H1 (cell line): Measurements from ENCODE around the gene USP13. TPM values are rescaled to one million over a fixed set of nuclear protein-coding genes. Genes with fewer than 3 reads are reported as not detected.

Source experiments
- CTCF ChIA-PET: fragments of 300-600 bp; sonication (Branson Sonifier 250); formaldehyde crosslinking; loops from one replicate; lab custom pipeline; 2021; ENCODE audit not compliant: partially characterized antibody; lab: Charles Lee
- POLR2A ChIA-PET: fragments of 300-600 bp; sonication (Branson Sonifier 250); formaldehyde crosslinking; loops from one replicate; lab custom pipeline; 2021; ENCODE audit warnings: inconsistent platforms; ENCODE audit not compliant: partially characterized antibody; lab: Charles Lee
- DNase-seq, 2 experiments: peaks; one replicate each; pipeline versions ENCODE4 v3.0.0 to v3.0.0-alpha.2; 2010 to 2022; ENCODE audit warnings: low spot score in 2 of 2, low read depth in 1 of 2, mixed read lengths in 1 of 2
- FAIRE-seq: peaks from 2 replicates; lab custom pipeline; 2011; peaks lifted over from hg19 to GRCh38; lab: Jason Lieb, UNC
- H2AFZ ChIP-seq: 2 replicates; pipeline ENCODE4 v1.8.1; 2012; ENCODE audit warnings: low read length, inconsistent platforms
- H2AK5ac ChIP-seq: 2 replicates; pipeline ENCODE4 v1.6.1; 2013; ENCODE audit warnings: low read depth, low read length
- H2BK120ac ChIP-seq: replicated peaks from 2 replicates; pipeline ENCODE3; 2013; ENCODE audit warnings: low read depth, low read length, inconsistent platforms
- H2BK12ac ChIP-seq: 2 replicates; pipeline ENCODE4 v1.6.1; 2013; ENCODE audit warnings: low read depth, low read length
- H2BK15ac ChIP-seq: 2 replicates; pipeline ENCODE4 v1.6.1; 2013; ENCODE audit warnings: low read length
- H2BK20ac ChIP-seq: 2 replicates; pipeline ENCODE4 v1.6.1; 2013; ENCODE audit warnings: low read length
- H2BK5ac ChIP-seq: 2 replicates; pipeline ENCODE4 v1.6.1; 2013; ENCODE audit warnings: low read depth, low read length
- H3K14ac ChIP-seq: 2 replicates; pipeline ENCODE4 v1.6.1; 2013; ENCODE audit warnings: inconsistent platforms; ENCODE audit not compliant: insufficient read length
- H3K18ac ChIP-seq: 2 replicates; pipeline ENCODE4 v1.6.1; 2013; ENCODE audit warnings: low read length; ENCODE audit errors: extremely low read depth
- H3K23ac ChIP-seq: 2 replicates; pipeline ENCODE4 v1.6.1; 2013; ENCODE audit warnings: inconsistent platforms; ENCODE audit not compliant: insufficient read length
- H3K23me2 ChIP-seq: 2 replicates; pipeline ENCODE4 v1.6.1; 2013; ENCODE audit warnings: low read depth, low read length
- H3K27ac ChIP-seq: 2 replicates; pipeline ENCODE4 v1.6.1; 2011; ENCODE audit warnings: low read depth, low read length, inconsistent platforms
- H3K27me3 ChIP-seq, 4 experiments: replicated peaks in 1 of 4; 1 replicate in 1 of 4; 2 replicates in 3 of 4; pipeline versions ENCODE4 v1.6.1 to v1.8.1; 2011 to 2013; ENCODE audit warnings: low read length in 3 of 4, mild to moderate bottlenecking in 3 of 4, inconsistent platforms in 2 of 4, mixed read lengths in 2 of 4, moderate library complexity in 1 of 4; ENCODE audit not compliant: control insufficient read depth in 3 of 4, insufficient read depth in 3 of 4; ENCODE audit errors: extremely low read depth in 1 of 4
- H3K36me3 ChIP-seq, 4 experiments: 2 replicates each; pipeline versions ENCODE4 v1.6.1 to v1.8.1; 2011 to 2013; ENCODE audit warnings: mild to moderate bottlenecking in 4 of 4, low read length in 3 of 4, moderate library complexity in 2 of 4, control low read depth in 1 of 4, inconsistent platforms in 1 of 4; ENCODE audit not compliant: insufficient read depth in 4 of 4, control insufficient read depth in 2 of 4
- H3K4ac ChIP-seq: replicated peaks from 2 replicates; pipeline ENCODE3; 2013; ENCODE audit warnings: low read length, low read depth, mixed read lengths, inconsistent platforms; ENCODE audit not compliant: insufficient read length
- H3K4me1 ChIP-seq, 4 experiments: replicated peaks in 1 of 4; 1 replicate in 1 of 4; 2 replicates in 3 of 4; pipeline versions ENCODE4 v1.6.1 to v1.8.1; 2011 to 2013; ENCODE audit warnings: low read length in 3 of 4, inconsistent platforms in 2 of 4, mixed read lengths in 1 of 4; ENCODE audit not compliant: insufficient read depth in 4 of 4, control insufficient read depth in 3 of 4
- H3K4me2 ChIP-seq, 2 experiments: 2 replicates each; pipeline versions ENCODE4 v1.6.1 to v1.8.1; 2011 to 2013; ENCODE audit warnings: low read depth in 2 of 2, low read length in 2 of 2, control low read depth in 1 of 2, inconsistent platforms in 1 of 2, mild to moderate bottlenecking in 1 of 2; ENCODE audit not compliant: insufficient read depth in 1 of 2
- H3K4me3 ChIP-seq, 4 experiments: fragments of 200-600, 300-600 bp in 1 of 4; sonication (generic), shearing (Covaris generic), sonication (Bioruptor Twin) in 1 of 4; 2 replicates each; pipeline versions ENCODE4 v1.5.1 to v1.8.1; 2011 to 2016; ENCODE audit warnings: low read length in 4 of 4, low read depth in 3 of 4, control low read depth in 2 of 4, inconsistent platforms in 2 of 4, mild to moderate bottlenecking in 2 of 4, mixed read lengths in 1 of 4, moderate library complexity in 1 of 4; ENCODE audit not compliant: insufficient read depth in 2 of 4; ENCODE audit errors: extremely low read depth in 1 of 4
- H3K56ac ChIP-seq: replicated peaks from 2 replicates; pipeline ENCODE3; 2013; ENCODE audit warnings: low read depth, mild to moderate bottlenecking, mixed read lengths, low read length, inconsistent platforms; ENCODE audit not compliant: insufficient read length
- H3K79me1 ChIP-seq: 2 replicates; pipeline ENCODE4 v1.6.1; 2013; ENCODE audit warnings: low read depth, low read length, control low read depth
- H3K79me2 ChIP-seq, 2 experiments: 2 replicates each; pipeline versions ENCODE4 v1.6.1 to v1.8.1; 2012 to 2013; ENCODE audit warnings: low read length in 2 of 2, mild to moderate bottlenecking in 2 of 2, inconsistent platforms in 1 of 2; ENCODE audit not compliant: insufficient read depth in 2 of 2, control insufficient read depth in 1 of 2
- H3K9ac ChIP-seq, 4 experiments: replicated peaks in 1 of 4; 1 replicate in 1 of 4; 2 replicates in 3 of 4; pipeline versions ENCODE4 v1.6.1 to v1.8.1; 2011 to 2013; ENCODE audit warnings: low read depth in 3 of 4, low read length in 3 of 4, control low read depth in 2 of 4, mild to moderate bottlenecking in 2 of 4, moderate library complexity in 2 of 4, inconsistent platforms in 1 of 4; ENCODE audit errors: extremely low read depth in 1 of 4
- H3K9me3 ChIP-seq, 2 experiments: 2 replicates each; pipeline versions ENCODE4 v1.6.1 to v1.8.1; 2012 to 2013; ENCODE audit warnings: mild to moderate bottlenecking in 2 of 2, moderate library complexity in 2 of 2, control low read depth in 1 of 2, inconsistent platforms in 1 of 2, low read depth in 1 of 2, low read length in 1 of 2, mixed read lengths in 1 of 2; ENCODE audit not compliant: insufficient read depth in 2 of 2
- H4K20me1 ChIP-seq, 2 experiments: replicated peaks in 1 of 2; 2 replicates each; pipeline versions ENCODE3 to v1.8.1; 2011 to 2013; ENCODE audit warnings: inconsistent platforms in 2 of 2, low read length in 2 of 2, mild to moderate bottlenecking in 1 of 2; ENCODE audit not compliant: insufficient read depth in 2 of 2, control insufficient read depth in 1 of 2
- H4K5ac ChIP-seq: 2 replicates; pipeline ENCODE4 v1.6.1; 2013; ENCODE audit warnings: low read length, low read depth, mixed read lengths, inconsistent platforms; ENCODE audit not compliant: insufficient read length
- H4K8ac ChIP-seq: 2 replicates; pipeline ENCODE4 v1.8.0; 2013; ENCODE audit warnings: mild to moderate bottlenecking, moderate library complexity, low read length, inconsistent platforms; ENCODE audit not compliant: insufficient read depth; ENCODE audit errors: extremely low read depth
- H4K91ac ChIP-seq: replicated peaks from 2 replicates; pipeline ENCODE3; 2013; ENCODE audit warnings: low read length, mixed read lengths, inconsistent platforms; ENCODE audit not compliant: insufficient read length
- BRCA1 ChIP-seq: IDR thresholded peaks from 2 replicates; pipeline ENCODE4 v1.6.1; 2012; ENCODE audit warnings: low read depth, low read length, improper control_type of control experiment
- CBX5 ChIP-seq: fragments of 300-800, 300-1000 bp; sonication (generic); IDR thresholded peaks from 2 replicates; pipeline ENCODE4 v1.7.1; 2016; ENCODE audit warnings: antibody characterized with exemption, low read length, low read depth
- CEBPB ChIP-seq: IDR thresholded peaks from 2 replicates; pipeline ENCODE4 v1.6.1; 2012; ENCODE audit warnings: low read depth, low read length
- EP300 ChIP-seq, 2 experiments: IDR thresholded peaks; 1 replicate in 1 of 2; 2 replicates in 1 of 2; pipeline ENCODE4 v1.6.1; 2011 to 2012; ENCODE audit warnings: low read depth in 2 of 2, low read length in 2 of 2, mild to moderate bottlenecking in 2 of 2, borderline replicate concordance in 1 of 2, inconsistent platforms in 1 of 2, moderate library complexity in 1 of 2
- EZH2 ChIP-seq: fragments of 200-600 bp; sonication (generic); IDR thresholded peaks from 2 replicates; pipeline ENCODE4 v1.7.1; 2012; ENCODE audit warnings: low read depth, mild to moderate bottlenecking, moderate library complexity, low read length, inconsistent platforms; ENCODE audit not compliant: severe bottlenecking
- GTF2F1 ChIP-seq: IDR thresholded peaks from 2 replicates; pipeline ENCODE4 v1.6.1; 2012; ENCODE audit warnings: low read depth, low read length, improper control_type of control experiment, borderline replicate concordance
- MAX ChIP-seq: IDR thresholded peaks from 2 replicates; pipeline ENCODE4 v1.6.1; 2012; ENCODE audit warnings: inconsistent platforms
- POU5F1 ChIP-seq: IDR thresholded peaks from 2 replicates; pipeline ENCODE4 v1.6.1; 2011; ENCODE audit warnings: low read depth, mild to moderate bottlenecking, low read length, moderate library complexity
- RFX5 ChIP-seq: IDR thresholded peaks from 2 replicates; pipeline ENCODE4 v1.6.1; 2011; ENCODE audit warnings: low read depth, low read length, improper control_type of control experiment, borderline replicate concordance
- SIRT6 ChIP-seq: IDR thresholded peaks from one replicate; pipeline ENCODE4 v1.7.1; 2012; ENCODE audit warnings: low read length, inconsistent platforms
- SRF ChIP-seq: IDR thresholded peaks from 2 replicates; pipeline ENCODE4 v1.6.1; 2011; ENCODE audit warnings: mild to moderate bottlenecking, low read depth, low read length, moderate library complexity
- SUZ12 ChIP-seq: fragments of 200-600 bp; sonication (generic); IDR thresholded peaks from 2 replicates; pipeline ENCODE4 v1.6.1; 2012; ENCODE audit warnings: mild to moderate bottlenecking, inconsistent platforms, low read length, moderate library complexity, mixed read lengths
- TCF12 ChIP-seq: IDR thresholded peaks from 2 replicates; pipeline ENCODE4 v1.6.1; 2011; ENCODE audit warnings: low read depth, mild to moderate bottlenecking, low read length
- YY1 ChIP-seq: IDR thresholded peaks from 2 replicates; pipeline ENCODE4 v1.6.1; 2011; ENCODE audit warnings: low read depth, mild to moderate bottlenecking, low read length
- WGBS, 2 experiments: shearing (Covaris generic) in 1 of 2; methylation state at CpG; one replicate each; pipeline versions ENCODE4 v1.1.6 to v1.1.7; 2013 to 2015; ENCODE audit warnings: low lambda C conversion rate in 2 of 2, mixed read lengths in 2 of 2, inconsistent platforms in 1 of 2, low coverage in 1 of 2, missing lambda C conversion rate in 1 of 2; ENCODE audit not compliant: insufficient replicate concordance in 2 of 2, insufficient coverage in 1 of 2, insufficient read length in 1 of 2; ENCODE audit errors: extremely low coverage in 1 of 2, missing lambda C conversion rate in 1 of 2; 5-methylcytosine and 5-hydroxymethylcytosine counted together
- polyA plus RNA-seq, 7 experiments: library from polyadenylated mRNA; depleted of rRNA in 3 of 7; stranded (reverse) in 5 of 7; unstranded in 2 of 7; fragments of >200 nt in 5 of 7; fragments of 200-250 nt in 2 of 7; gene quantifications; 1 replicate in 5 of 7; 2 replicates in 1 of 7; 4 replicates in 1 of 7; pipeline versions ENCODE4 v1.2.1 to v1.2.3, GENCODE V29; 2011 to 2013; ENCODE audit warnings: missing spikeins in 2 of 7, mixed read lengths in 2 of 7
- total RNA-seq: library from RNA; stranded (reverse); fragmentation: NEBNext Ultra II Directional; extraction: Animal tissue kit (Norgen Biotek cat#: 25700); gene quantifications from 2 replicates; pipeline ENCODE4 v1.2.1, GENCODE V29; 2021

Gene USP13
- total and polyA plus RNA-seq, 2 of the 8 experiments (the other 6 are each of a cell fraction or from before 2014, with no cell fraction given): 7.9 to 25.9 TPM

GRCh38 chr3:179732661-179733348 lies 80.0 kb downstream of the USP13 start:
- FAIRE-seq: no peak
- no peaks in the 10 kb centered on the region for H3K23me2 ChIP-seq
- TF ChIP-seq SRF (no peak), POU5F1 (no peak), EP300 (IDR thresholded peaks at IDR 0.05; ENCODE audit: borderline replicate concordance in 1 of 2, low read depth in 2 of 2, low read length in 2 of 2) (no peak), BRCA1 (no peak), SIRT6 (no peak), EZH2 (no peak), CBX5 (no peak), TCF12 (no peak), GTF2F1 (no peak), YY1 (no peak), RFX5 (no peak), SUZ12 (no peak), MAX (no peak), CEBPB (no peak)

More at GRCh38 chr3:179732661-179733348, 80.0 kb downstream of the USP13 start:
- H4K8ac ChIP-seq: no peak overlapping the region
- no peaks in the 10 kb centered on the region for H3K9me3 ChIP-seq
- no peak overlapping the region for H2BK12ac ChIP-seq
- no peak overlapping the region for H2BK20ac ChIP-seq
- H4K20me1 ChIP-seq: peaks cover 0 to 1% of the 10 kb centered on the region in 2 experiments
- H3K18ac ChIP-seq: no peak overlapping the region
- no peaks in the 10 kb centered on the region; the same call in 1 of the 2 replicates for H3K79me1 ChIP-seq
- POLR2A ChIA-PET: no interaction called here
- no peak overlapping the region for H3K9ac ChIP-seq
- H3K27ac ChIP-seq: no peak overlapping the region
- H3K23ac ChIP-seq: no peak overlapping the region
- H3K56ac ChIP-seq: no peak overlapping the region
- peaks cover 0 to 18% (median 9%) of the 10 kb centered on the region in 4 experiments; a peak in 6 of 8 replicates for H3K36me3 ChIP-seq
- no peak overlapping the region for H4K5ac ChIP-seq
- no peaks in the 10 kb centered on the region for H3K4me1 ChIP-seq
- no peak overlapping the region for H4K91ac ChIP-seq
- H2BK120ac ChIP-seq: no peak overlapping the region
- H3K4me3 ChIP-seq: no peak overlapping the region
- H3K14ac ChIP-seq: no peak overlapping the region
- H3K79me2 ChIP-seq: no peaks in the 10 kb centered on the region
- H3K27me3 ChIP-seq: no peaks in the 10 kb centered on the region
- no peak overlapping the region for H2AK5ac ChIP-seq
- no peak overlapping the region for H3K4ac ChIP-seq
- CTCF ChIA-PET: interaction anchor here (1.9 kb wide), 1 partner anchor 18 kb away, joined by 6 read pairs; no protein-coding TSS in a partner anchor
- no peak for DNase-seq
- H2BK15ac ChIP-seq: no peak overlapping the region
- H2AFZ ChIP-seq: no peak overlapping the region
- 90% methylated on average over 7 of the region's 7 CpGs; no CpG with 5 or more reads in 1 of the 2 experiments for WGBS, 2 experiments
- H3K4me2 ChIP-seq: no peak overlapping the region
- no peak overlapping the region for H2BK5ac ChIP-seq
